Right lobe of liver (tissue), 6 donors: ENCODE data around the gene PCDH19. TPM values are rescaled to one million over a fixed set of nuclear protein-coding genes. Genes with fewer than 3 reads are reported as not detected.

Source experiments
- ATAC-seq, 4 donors: fragments of 200-7000 bp; cut with Tn5 transposase; one replicate each; pipeline ENCODE4 v1.9.1; 2020; ENCODE audit warnings: mild to moderate bottlenecking in 4 of 4, moderate library complexity in 4 of 4
- DNase-seq, 3 donors: peaks; one replicate each; pipeline ENCODE4 v3.0.0-alpha.2; 2020
- H3K27ac ChIP-seq, 3 donors: fragments of 200-600 bp; one replicate each; pipeline ENCODE4 v1.8.0; 2022
- H3K27me3 ChIP-seq, 2 donors: fragments of 200-600 bp; one replicate each; pipeline ENCODE4 v1.8.0; 2022
- H3K36me3 ChIP-seq, 4 donors: fragments of 200-600 bp; sonication (generic) in 1 of 4; one replicate each; pipeline versions ENCODE4 v1.5.1 to v1.8.0; 2017 to 2022; ENCODE audit warnings: control low read depth in 1 of 4
- H3K4me1 ChIP-seq, 4 donors: fragments of 200-600 bp; sonication (generic) in 1 of 4; one replicate each; pipeline versions ENCODE4 v1.5.1 to v1.8.0; 2017 to 2022; ENCODE audit warnings: control low read depth in 1 of 4
- H3K4me3 ChIP-seq, 3 donors: fragments of 200-600 bp; one replicate each; pipeline ENCODE4 v1.8.0; 2022
- H3K9me3 ChIP-seq, 4 donors: fragments of 200-600 bp; sonication (generic) in 1 of 4; one replicate each; pipeline versions ENCODE4 v1.5.1 to v1.8.0; 2017 to 2022; ENCODE audit warnings: control low read depth in 1 of 4
- POLR2A ChIP-seq: fragments of 450-650 bp; IDR thresholded peaks from one replicate; pipeline ENCODE4 v1.6.1; 2017; ENCODE audit warnings: antibody characterized with exemption, mild to moderate bottlenecking
- WGBS: methylation state at CpG from one replicate; pipeline ENCODE4 v1.1.6; 2018; ENCODE audit warnings: low coverage, low lambda C conversion rate; ENCODE audit not compliant: insufficient coverage; ENCODE audit errors: missing lambda C conversion rate; 5-methylcytosine and 5-hydroxymethylcytosine counted together
- intact Hi-C, 2 donors: fragments of 100-400 bp; cut with DNase I; formaldehyde crosslinking; loops; one replicate each; pipeline versions ENCODE4 v1.11.2 to v1.14.1; 2022
- total RNA-seq, 6 experiments: library from RNA; depleted of rRNA in 2 of 6; stranded (reverse); fragments of >200 nt in 2 of 6; fragmentation: NEBNext Ultra II Directional in 3 of 6; extraction: Animal tissue kit (Norgen Biotek cat#: 25700) in 3 of 6; gene quantifications; one replicate each; pipeline versions ENCODE4 v1.1.0 to v1.2.4, GENCODE V29; 2016 to 2023
- TF ChIP-seq, protein P1 (sequence below), 4 donors: fragments of 200-600 bp in 3 of 4; fragments of 450-650 bp in 1 of 4; IDR thresholded peaks; one replicate each; pipeline versions ENCODE4 v1.5.1 to v1.8.0; 2016 to 2022; ENCODE audit warnings: antibody characterized with exemption in 4 of 4, mild to moderate bottlenecking in 2 of 4
- donor health status: DM: no; HTN: yes; CAD: no.
- donor health status: DM: no; HTN: no; CAD: no.
- donor health status: DM: no; HTN: no; CAD: no.
- donor health status: DM: no; HTN: yes; CAD: no.
- donor health status: DM: no; HTN: yes; CAD: no.

The PCDH19 gene
- total RNA-seq, 6 experiments from 2014 or later: under 0.01 to 0.10 (median 0.06) TPM

DNA sequence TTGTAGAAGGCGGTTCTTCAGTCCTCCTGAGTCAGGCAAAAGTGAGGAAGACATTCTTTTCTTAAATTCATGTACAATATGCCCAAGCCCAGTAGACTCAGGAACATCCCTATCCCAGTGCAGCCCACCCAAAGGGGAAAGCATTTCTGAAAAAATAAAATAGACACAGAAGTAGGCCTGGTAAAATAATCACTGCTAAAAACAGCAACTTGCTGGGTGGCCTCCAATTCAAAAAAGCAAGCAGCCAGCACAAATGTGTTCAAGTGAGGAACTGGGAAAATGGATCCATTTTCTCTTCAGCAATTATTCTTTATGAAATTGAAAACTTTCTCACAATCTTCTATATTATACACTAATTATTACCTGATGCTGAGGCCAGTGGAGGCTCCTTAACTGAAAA lies 165.4 kb downstream of the PCDH19 start:
- H3K36me3 ChIP-seq: no peaks in the 10 kb centered on the region
- ATAC-seq: no peak
- intact Hi-C loops: no loop called here
- H3K4me3 ChIP-seq: no peak overlapping the region
- 65% methylated on average over 1 of the region's 1 CpG for WGBS
- no peaks in the 10 kb centered on the region for H3K4me1 ChIP-seq
- no peak overlapping the region for H3K27ac ChIP-seq
- peaks cover 0 to 4% of the 10 kb centered on the region in 2 donors for H3K27me3 ChIP-seq
- no peak for TF ChIP-seq POLR2A
- TF ChIP-seq, protein P1, sequence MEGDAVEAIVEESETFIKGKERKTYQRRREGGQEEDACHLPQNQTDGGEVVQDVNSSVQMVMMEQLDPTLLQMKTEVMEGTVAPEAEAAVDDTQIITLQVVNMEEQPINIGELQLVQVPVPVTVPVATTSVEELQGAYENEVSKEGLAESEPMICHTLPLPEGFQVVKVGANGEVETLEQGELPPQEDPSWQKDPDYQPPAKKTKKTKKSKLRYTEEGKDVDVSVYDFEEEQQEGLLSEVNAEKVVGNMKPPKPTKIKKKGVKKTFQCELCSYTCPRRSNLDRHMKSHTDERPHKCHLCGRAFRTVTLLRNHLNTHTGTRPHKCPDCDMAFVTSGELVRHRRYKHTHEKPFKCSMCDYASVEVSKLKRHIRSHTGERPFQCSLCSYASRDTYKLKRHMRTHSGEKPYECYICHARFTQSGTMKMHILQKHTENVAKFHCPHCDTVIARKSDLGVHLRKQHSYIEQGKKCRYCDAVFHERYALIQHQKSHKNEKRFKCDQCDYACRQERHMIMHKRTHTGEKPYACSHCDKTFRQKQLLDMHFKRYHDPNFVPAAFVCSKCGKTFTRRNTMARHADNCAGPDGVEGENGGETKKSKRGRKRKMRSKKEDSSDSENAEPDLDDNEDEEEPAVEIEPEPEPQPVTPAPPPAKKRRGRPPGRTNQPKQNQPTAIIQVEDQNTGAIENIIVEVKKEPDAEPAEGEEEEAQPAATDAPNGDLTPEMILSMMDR (IDR thresholded peaks at IDR 0.05): no peak
- H3K9me3 ChIP-seq: no peaks in the 10 kb centered on the region
- no peak for DNase-seq

Other genes starting within 250 kb of the PCDH19 start
- gene TNMD, start 174.7 kb upstream of the PCDH19 start, total RNA-seq: not detected
- 10 to 100 TPM; 35.6 to 50.2 (median 41.0) TPM for gene TSPAN6, start 226.5 kb upstream of the PCDH19 start, total RNA-seq
- gene SRPX2, start 233.9 kb upstream of the PCDH19 start, total RNA-seq: 10 to 100 TPM in 1 of 6 experiments, 1 to 10 TPM in 5; 3.1 to 13.7 (median 3.7) TPM